GM21529 (cell line): ENCODE data around the gene PARD6A.
"Not testable (repeated sequence)": the region's sequence is repeated elsewhere in the genome, so short reads cannot be mapped to it uniquely, and the experiment has no call there.

Source experiments
- ATAC-seq: cut with Tn5 transposase; IDR thresholded peaks from one replicate; pipeline ENCODE4 v1.9.1; 2021; ENCODE audit not compliant: unreplicated experiment

PARD6A gene

DNA sequence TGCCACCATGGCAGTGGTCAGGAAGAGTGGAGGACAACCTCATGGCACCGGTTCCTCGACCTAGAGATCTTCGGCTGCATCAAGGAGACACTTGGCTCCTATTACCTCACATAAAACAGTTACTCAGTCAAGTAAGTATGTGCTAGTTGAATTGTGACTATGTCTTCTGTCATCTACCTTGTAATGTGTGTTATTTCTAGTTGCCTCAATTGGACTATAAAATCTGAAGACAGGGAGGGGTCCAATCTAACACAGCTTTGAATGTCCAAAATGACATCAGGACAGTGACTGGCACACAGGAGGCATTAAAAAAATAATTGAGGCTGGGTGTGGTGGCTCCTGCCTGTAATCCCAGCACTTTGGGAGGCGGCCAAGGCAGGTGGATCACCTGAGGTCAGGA, 23.0 kb downstream of the PARD6A start:
- ATAC-seq: no peak

DNA sequence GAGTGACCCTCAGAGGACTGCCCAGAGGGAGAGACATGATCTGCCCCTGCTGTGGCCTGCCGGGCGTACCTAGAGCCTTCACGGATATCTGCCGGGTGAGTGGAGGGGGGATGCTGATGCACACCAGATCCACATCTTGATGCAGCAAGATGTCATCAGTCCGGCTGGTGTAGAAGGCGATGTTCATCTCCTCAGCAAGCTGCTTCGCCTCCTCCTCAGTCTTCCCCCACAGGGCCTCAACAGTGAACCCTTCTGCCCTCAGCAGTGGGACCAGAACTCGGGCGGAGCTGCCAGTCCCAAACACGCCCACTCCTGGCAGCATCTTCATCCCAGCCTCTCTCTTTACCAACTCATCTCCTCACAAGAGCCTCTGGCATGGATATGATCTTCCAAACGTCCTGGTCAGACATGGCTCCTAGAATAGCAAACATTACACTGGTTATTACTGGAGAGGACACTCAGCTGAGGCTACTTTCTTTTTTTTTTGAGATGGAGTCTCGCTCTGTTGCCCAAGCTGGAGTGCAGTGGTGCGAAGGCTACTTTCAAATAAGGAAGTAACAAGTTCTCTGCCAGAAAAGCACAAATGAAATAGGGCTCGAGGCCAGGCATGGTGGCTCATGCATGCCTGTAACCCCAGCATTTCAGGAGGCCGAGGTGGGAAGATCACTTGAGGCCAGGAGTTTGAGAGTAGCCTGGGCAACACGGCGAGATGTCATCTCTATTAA, 24.8 kb downstream of the PARD6A start:
- no peak for ATAC-seq

DNA sequence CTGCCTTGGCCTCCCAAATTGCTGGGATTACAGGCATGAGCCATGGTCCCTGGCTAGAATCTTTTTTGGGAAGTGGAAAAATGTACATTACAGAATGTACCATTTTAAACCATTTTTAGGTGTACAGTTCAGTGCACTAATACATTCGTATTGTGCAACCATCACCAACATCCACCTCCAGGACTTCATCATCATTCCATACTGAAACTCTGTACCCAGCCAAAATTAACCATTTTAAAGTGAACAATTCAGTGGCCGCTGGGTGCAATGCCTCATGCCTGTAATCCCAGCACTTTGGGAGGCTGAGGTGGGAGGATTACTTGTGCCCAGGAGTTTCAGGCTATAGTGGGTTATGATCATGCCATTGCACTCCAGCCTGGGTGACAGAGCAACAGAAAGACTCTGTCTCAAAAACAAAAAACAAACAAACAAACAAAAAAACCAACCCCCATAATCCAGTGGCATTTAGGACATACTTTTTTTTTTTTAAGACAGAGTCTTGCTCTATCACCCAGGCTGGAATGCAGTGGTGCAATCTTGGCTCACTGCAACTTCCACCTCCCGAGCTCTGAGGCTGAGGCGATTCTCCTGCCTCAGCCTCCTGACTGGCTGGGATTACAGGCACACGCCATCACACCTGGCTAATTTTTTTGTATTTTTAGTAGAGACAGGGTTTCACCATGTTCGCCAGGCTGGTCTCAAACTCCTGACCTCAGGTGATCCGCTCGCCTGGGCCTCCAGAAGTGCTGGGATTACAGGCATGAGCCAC, 32.9 kb downstream of the PARD6A start:
- ATAC-seq: not testable (repeated sequence)

DNA sequence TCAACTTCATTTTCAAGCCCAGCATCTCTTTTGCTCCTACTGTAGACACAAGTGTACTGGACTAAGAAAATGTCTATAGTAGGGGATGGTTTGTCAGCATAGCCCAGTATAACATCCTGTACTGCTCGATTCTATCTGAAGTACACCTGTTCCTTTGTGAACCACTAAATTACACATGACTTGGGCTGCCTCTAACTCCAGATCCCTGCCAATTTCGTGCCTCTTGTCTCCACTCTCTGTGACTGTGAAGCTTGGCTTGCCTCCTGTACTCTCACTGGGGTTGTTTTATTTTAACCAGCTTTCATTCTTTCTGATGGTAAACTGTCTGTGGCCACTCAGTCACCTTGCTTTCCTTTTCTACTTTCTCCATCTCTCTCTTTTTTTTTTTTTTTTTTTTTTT, 33.9 kb downstream of the PARD6A start:
- no peak for ATAC-seq

DNA sequence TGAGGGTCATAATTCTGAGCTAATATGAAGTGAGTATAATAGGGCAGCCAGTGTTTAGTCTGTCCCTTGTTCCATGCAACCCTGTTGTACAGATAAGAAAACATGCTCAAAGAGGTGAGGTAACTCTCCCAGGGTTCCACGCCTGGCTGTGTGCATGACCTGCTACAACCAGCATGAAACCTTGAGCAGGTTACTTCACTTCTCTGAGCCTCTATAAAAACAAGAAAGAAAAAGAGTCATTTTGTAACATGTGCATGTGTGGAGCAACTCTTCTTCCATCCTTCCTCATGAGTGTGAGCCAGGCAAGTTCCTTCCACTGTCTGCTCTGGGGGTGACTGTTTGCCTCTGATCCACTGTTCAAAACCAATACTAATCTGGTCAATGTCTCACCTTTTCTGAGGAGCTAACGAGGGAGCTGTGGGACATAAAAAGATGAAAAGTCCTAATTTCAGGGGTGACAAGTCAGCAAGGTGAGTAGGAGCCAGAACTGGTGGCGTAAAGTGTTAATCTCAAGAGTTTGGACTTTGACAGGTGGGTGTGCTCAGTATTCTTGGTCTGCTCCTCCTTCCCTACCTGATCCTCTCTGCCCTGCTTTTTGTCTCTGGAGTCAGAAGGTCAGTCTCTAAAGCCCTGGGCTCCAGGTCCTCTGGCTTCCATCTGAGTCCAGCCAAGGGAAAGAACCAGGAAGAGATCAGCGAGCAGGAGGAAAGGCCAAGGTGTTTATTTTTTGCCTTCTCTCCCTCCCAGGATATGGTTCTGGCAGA, 36.8 kb downstream of the PARD6A start:
- ATAC-seq: no peak

DNA sequence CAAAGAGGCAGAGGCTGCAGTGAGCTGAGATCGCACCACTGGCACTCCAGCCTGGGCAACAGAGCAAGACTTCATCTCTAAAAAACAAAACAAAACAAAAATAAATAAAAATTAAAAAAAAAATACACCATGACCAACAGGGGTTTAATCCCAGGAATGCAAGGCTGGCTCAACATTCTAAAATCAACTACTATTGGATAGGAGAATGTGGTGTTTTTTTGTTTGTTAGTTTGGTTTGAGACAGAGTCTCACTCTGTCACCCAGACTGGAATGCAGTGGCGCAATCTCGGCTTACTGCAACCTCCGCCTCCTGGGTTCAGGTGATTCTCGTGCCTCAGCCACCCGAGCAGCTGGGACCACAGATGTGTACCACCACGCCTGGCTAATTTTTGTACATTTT, 38.5 kb downstream of the PARD6A start:
- no peak for ATAC-seq

DNA sequence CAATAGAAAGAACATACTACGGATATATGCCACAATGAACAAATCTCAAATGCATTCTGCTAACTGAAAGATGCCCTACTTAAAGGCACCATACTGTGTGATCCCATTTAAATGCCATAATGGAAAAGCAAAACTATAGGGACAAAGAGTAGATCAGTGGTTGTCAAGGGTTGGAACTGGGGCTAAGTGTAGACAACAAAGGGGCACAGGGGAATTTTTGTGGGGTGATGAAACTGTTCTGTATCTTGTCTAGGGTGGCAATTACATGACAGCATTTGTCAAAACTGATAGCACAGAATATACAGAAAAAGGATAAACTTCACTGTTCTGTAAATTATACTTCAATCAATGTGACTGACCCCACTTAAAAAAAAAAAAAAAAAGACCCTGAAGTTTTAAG, 40.7 kb downstream of the PARD6A start:
- no peak for ATAC-seq

DNA sequence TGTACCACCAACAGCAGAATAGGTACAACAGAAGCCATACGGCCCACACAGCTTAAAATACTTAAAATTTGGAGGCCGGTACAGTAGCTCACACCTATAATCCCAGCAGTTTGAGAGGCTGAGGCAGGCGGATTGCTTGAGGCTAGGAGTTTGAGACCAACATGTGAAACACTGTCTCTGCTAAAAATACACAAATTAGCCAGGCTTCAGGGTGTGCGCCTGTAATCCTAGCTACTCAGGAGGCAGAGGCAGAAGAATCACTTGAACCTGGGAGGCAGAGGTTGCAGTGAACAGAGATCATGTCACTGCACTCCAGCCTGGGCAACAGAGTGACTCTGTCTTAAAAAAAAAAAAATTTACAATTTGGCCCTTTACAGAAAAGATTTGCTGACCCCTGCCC, 41.4 kb downstream of the PARD6A start:
- ATAC-seq: no peak

DNA sequence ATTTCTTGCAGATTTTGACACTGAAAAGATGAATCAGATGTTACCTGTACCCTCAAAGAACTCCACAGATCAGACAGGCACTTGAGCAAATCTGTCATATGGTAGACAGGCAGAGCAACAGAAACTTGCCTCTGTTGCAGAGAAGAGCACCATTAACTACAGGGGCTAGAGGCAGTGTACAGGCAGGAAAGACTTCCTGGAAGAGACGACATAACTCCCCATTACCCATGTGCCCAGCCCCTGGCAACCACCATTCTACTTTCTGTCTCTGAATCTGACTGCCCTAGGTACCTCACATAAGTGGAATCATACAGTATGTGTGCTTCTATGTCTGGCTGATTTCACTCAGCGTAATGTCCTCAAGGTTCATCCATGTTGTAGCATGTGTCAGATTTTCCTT, 42.9 kb downstream of the PARD6A start:
- no peak for ATAC-seq

DNA sequence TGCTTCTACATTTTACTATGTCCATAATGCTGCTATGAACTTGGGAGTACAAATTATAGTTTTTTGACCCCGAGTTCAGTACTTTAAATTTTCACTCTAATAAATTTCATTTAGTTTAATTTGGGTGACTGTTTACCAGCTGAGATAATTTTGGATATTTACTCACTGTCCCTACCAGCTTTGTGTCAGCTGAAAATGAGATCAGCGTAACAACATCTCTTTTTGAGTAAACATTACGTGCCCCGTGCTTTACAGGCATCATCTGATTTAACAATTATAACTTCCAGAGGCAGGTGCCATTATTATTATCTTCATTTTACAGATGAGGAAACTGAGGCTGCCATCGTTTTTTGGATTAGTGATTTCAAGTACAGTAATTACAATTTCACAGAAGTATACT, 43.4 kb downstream of the PARD6A start:
- ATAC-seq: no peak

DNA sequence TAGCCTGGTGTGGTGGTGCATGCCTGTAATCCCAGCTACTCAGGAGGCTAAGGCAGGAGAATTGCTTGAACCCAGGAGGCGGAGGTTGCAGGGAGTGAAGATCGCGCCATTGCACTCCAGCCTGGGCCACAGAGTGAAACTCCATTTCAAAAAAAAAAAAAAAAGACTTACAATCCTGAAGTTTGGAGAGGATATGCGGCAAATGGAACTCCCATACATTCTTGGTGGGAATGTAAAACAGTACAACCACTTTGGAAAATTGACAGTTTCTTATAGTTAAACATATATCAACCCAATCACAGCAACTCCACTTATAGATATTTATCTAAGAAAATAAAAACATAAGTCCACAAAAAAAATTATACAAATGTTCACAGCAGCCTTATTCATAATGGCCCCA, 46.5 kb downstream of the PARD6A start:
- no peak for ATAC-seq

DNA sequence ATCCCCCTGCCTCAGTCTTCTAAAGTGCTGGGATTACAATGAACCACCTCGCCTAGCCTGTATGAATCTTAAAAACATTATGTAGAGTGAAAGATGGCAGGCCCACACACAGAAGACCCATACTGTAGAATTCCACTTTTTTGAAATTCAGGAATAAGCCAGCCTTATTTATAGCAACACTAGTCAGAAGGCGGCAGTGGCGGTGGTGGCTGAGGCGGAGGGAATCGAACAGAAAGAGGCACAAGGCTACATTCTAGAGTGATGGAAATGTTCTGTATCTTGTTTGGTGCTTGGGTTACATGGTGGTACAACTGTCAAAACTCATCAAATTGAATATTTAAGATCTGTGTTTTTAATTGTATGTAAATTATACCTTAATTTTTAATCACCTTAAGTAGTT, 47.0 kb downstream of the PARD6A start:
- ATAC-seq: no peak

DNA sequence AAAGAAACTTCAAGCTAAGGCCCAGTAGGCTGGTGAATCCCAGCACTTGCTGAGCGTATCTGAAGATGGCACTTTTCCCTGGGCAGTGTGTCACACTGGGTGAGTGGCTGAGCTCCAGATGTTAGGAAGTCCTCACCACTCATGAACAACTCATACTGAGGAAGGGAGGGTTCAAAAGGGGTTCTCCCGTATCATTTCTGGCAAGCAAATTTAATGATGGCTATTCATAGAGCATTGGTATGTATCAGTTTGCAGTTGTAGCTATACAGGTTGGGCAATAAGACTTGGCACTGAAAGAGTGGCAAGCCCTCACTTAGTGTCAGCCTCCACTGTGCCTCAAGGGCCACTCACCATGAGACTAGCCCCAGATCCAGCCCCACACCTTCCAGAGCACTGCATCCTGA, 47.6 kb downstream of the PARD6A start:
- no peak for ATAC-seq

DNA sequence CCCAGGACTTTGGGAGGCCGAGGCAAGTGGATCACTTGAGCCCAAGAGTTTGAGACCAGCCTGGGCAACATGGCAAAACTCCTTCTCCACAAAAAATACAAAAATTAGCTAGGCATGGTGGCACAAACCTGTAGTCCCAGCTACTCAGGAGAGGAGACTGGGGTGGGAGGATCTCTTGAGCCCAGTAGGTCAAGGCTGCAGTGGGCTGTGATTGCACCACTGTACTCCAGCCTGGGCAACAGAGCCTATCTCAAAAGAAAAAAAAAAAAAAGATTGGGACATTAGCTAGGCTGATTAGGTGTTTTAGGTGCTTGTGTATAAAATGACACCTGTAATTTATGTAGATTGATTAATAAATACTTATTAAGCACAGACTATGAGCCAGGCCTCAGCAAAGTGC, 48.3 kb downstream of the PARD6A start:
- ATAC-seq: no peak

DNA sequence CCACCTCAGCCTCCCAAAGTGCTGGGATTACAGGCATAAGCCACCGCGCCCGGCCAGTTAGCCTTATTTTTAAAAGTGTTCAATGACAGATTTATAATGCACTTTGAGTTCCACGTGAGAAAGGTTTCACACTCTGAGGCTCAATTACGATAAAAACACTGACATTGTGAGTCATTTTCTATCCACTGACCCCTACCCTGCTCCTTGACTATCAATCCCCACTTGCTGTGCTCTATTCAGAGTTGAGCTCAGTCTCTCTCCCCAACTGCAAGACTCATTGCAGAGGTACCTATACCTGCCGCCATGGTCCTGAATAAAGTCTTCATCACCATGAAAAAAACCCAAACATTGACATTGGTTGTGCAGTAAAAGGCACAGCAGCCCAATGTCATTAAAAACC, 49.8 kb downstream of the PARD6A start:
- no peak for ATAC-seq
